ENCODE data around the gene NDFIP2.

Gene NDFIP2

GRCh38 chr13:79450110-79450509 lies 30.8 kb upstream of the NDFIP2 start:
- Histone ChIP-seq H3K27ac (no peak overlapping the region), H3K4me3 (no peak overlapping the region)
- TF ChIP-seq CTCF (IDR thresholded peaks at IDR 0.05) = no peak
- DNase-seq (ENCODE audit: low spot score) = no peak

GRCh38 chr13:79451500-79451962 lies 29.4 kb upstream of the NDFIP2 start:
- Histone ChIP-seq H3K4me3 (no peak overlapping the region), H3K27ac (no peak overlapping the region)
- no peak for TF ChIP-seq CTCF (IDR thresholded peaks at IDR 0.05)
- DNase-seq (ENCODE audit: low spot score) = no peak

GRCh38 chr13:79452239-79452913 lies 28.6 kb upstream of the NDFIP2 start:
- DNase-seq (ENCODE audit: low spot score) = no peak
- no peak overlapping the region for H3K4me3 ChIP-seq
- TF ChIP-seq CTCF (IDR thresholded peaks at IDR 0.05) = no peak
- no peak overlapping the region for H3K27ac ChIP-seq

- TF ChIP-seq CTCF (IDR thresholded peaks at IDR 0.05) = no peak
- no peak for DNase-seq (ENCODE audit: low spot score)
- Histone ChIP-seq H3K4me3 (no peak overlapping the region), H3K27ac (no peak overlapping the region)
Measured at GRCh38 chr13:79455331-79455730, 25.6 kb upstream of the NDFIP2 start.

- Histone ChIP-seq H3K27ac (no peak overlapping the region), H3K4me3 (no peak overlapping the region)
- no peak for DNase-seq (ENCODE audit: low spot score)
- TF ChIP-seq CTCF (IDR thresholded peaks at IDR 0.05) = no peak
Measured at GRCh38 chr13:79456051-79456450, 24.9 kb upstream of the NDFIP2 start.

GRCh38 chr13:79456656-79457365 lies 24.1 kb upstream of the NDFIP2 start:
- H3K27ac ChIP-seq = no peak overlapping the region
- H3K4me3 ChIP-seq = no peak overlapping the region
- DNase-seq (ENCODE audit: low spot score) = no peak
- TF ChIP-seq CTCF (IDR thresholded peaks at IDR 0.05) = no peak

GRCh38 chr13:79457390-79457789 lies 23.6 kb upstream of the NDFIP2 start:
- H3K4me3 ChIP-seq = no peak overlapping the region
- no peak for TF ChIP-seq CTCF (IDR thresholded peaks at IDR 0.05)
- no peak for DNase-seq (ENCODE audit: low spot score)
- no peak overlapping the region for H3K27ac ChIP-seq

All from coronary artery (tissue), 2 donors.